ENCODE measurements around the gene TSPEAR. TPM values are rescaled to one million over a fixed set of nuclear protein-coding genes. Genes with fewer than 3 reads are reported as not detected.

The TSPEAR gene
- total RNA-seq, 1 donor from 2014 or later, result 0.34 TPM

DNA sequence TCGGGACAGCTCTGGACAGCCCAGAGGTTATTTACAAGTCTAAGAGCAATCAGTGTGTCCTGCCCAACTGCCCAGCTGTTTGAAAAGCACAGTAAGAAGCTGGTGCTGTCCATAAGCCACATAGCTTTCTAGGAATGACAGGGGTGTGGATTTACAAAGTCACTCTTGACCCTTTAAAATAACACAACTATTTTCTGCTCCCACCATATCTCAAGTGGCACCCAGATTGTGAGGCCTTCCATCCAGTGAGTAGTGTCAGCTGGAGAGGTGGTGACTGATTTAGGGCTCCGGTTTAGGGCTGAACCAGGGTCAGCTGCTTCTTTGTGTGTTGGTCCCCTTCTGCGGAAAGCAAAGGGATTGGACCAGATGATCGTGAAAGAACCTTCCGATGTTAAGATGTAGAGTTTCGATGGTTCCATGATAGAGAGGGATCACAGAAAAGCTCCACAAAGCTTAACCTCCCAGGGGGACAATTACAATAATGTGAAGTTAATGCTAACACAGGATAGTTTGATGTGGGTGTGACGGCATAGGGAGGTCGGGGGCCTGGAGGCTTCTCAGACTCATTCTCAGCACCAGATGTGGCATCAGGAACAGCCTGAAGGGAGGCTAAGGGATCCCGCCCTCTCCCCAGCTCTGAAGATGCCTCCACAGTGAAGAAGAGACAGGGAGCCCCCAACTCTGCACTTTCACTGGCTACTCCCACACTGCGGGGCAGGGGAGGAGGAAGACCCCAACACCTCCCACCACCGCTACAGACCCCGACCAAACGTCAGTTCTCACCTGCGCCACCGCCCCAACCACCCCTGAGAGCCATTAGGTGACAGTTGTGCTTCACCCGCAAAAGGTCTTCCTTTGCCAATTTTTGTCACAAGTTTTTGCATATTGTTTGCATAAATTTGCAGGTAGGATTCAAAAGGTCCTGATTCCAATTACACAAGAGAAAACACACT lies 215.5 kb downstream of the TSPEAR start:
- H3K36me3 Mint-ChIP-seq, result peaks cover 19% of the 10 kb centered on the region
- no peak overlapping the region for H3K4me3 Mint-ChIP-seq
- DNase-seq (ENCODE audit: extremely low spot score, unreplicated experiment), result no peak
- TF ChIP-seq CTCF (conservative IDR thresholded peaks at IDR 0.05), result no peak
- no peak overlapping the region for H3K27ac Mint-ChIP-seq
- no peaks in the 10 kb centered on the region for H3K27me3 Mint-ChIP-seq
- H3K4me1 Mint-ChIP-seq (ENCODE audit: unreplicated experiment), result peaks cover 10% of the 10 kb centered on the region
- peaks cover 14% of the 10 kb centered on the region for H3K9me3 Mint-ChIP-seq

- no peak overlapping the region for H3K27ac Mint-ChIP-seq
Observed at GRCh38 chr21:44494956-44495355, 216.4 kb downstream of the TSPEAR start.

DNA sequence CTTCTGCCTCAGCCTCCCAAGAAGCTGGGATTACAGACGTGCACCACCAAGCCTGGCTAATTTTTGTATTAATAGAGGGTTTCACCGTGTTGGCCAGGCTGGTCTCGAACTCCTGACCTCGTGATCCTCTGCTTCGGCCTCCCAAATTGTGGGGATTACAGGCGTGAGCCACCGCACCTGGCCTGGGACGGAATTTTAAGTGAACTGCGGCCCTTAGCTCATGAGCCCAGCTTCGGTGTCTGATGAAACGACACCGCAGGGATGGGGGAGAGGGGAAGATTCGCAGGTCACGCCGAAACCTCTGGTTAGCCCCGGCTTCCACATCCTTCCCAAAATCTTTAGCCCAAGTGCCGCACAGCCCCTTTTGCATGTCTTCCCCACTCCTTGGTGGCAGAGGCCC lies 217.0 kb downstream of the TSPEAR start:
- no peak for TF ChIP-seq CTCF (conservative IDR thresholded peaks at IDR 0.05)
- Mint-ChIP-seq H3K36me3 (peaks cover 23% of the 10 kb centered on the region), H3K4me1 (ENCODE audit: unreplicated experiment) (peaks cover 10% of the 10 kb centered on the region), H3K9me3 (peaks cover 14% of the 10 kb centered on the region), H3K27me3 (no peaks in the 10 kb centered on the region), H3K27ac (no peak overlapping the region), H3K4me3 (no peak overlapping the region)
- no peak for DNase-seq (ENCODE audit: extremely low spot score, unreplicated experiment)

More at GRCh38 chr21:44494956-44495355, 216.4 kb downstream of the TSPEAR start:
- peaks cover 22% of the 10 kb centered on the region for H3K36me3 Mint-ChIP-seq
- TF ChIP-seq CTCF (conservative IDR thresholded peaks at IDR 0.05), result no peak
- peaks cover 14% of the 10 kb centered on the region for H3K9me3 Mint-ChIP-seq
- no peak for DNase-seq (ENCODE audit: extremely low spot score, unreplicated experiment)
- peaks cover 10% of the 10 kb centered on the region for H3K4me1 Mint-ChIP-seq (ENCODE audit: unreplicated experiment)
- H3K4me3 Mint-ChIP-seq, result no peak overlapping the region
- H3K27me3 Mint-ChIP-seq, result no peaks in the 10 kb centered on the region

- peaks cover 23% of the 10 kb centered on the region for H3K36me3 Mint-ChIP-seq
- H3K9me3 Mint-ChIP-seq, result peaks cover 14% of the 10 kb centered on the region
- no peaks in the 10 kb centered on the region for H3K27me3 Mint-ChIP-seq
- peaks cover 5% of the 10 kb centered on the region for H3K4me1 Mint-ChIP-seq (ENCODE audit: unreplicated experiment)
- TF ChIP-seq CTCF (conservative IDR thresholded peaks at IDR 0.05), result no peak
- H3K27ac Mint-ChIP-seq, result no peak overlapping the region
- H3K4me3 Mint-ChIP-seq, result no peak overlapping the region
- DNase-seq (ENCODE audit: extremely low spot score, unreplicated experiment), result no peak
Observed at GRCh38 chr21:44492567-44493385, 218.6 kb downstream of the TSPEAR start.

- Mint-ChIP-seq H3K4me1 (ENCODE audit: unreplicated experiment) (no peaks in the 10 kb centered on the region), H3K36me3 (peaks cover 23% of the 10 kb centered on the region), H3K9me3 (peaks cover 14% of the 10 kb centered on the region), H3K27ac (no peak overlapping the region), H3K27me3 (no peaks in the 10 kb centered on the region), H3K4me3 (no peak overlapping the region)
- no peak for TF ChIP-seq CTCF (conservative IDR thresholded peaks at IDR 0.05)
- DNase-seq (ENCODE audit: extremely low spot score, unreplicated experiment), result no peak
Observed at GRCh38 chr21:44490816-44491215, 220.6 kb downstream of the TSPEAR start.

All from type B pancreatic cell (in vitro differentiated cells).